HG03378 (cell line): ENCODE measurements around the gene SAT2.
A peak's percentile ranks its signal among the peaks of the same experiment; 100 is the strongest.

ENCODE experiments used
- ATAC-seq: cut with Tn5 transposase; IDR thresholded peaks from one replicate; pipeline ENCODE4 v1.9.1; 2021; ENCODE audit warnings: mild to moderate bottlenecking, moderate library complexity; ENCODE audit not compliant: unreplicated experiment

Gene SAT2

DNA sequence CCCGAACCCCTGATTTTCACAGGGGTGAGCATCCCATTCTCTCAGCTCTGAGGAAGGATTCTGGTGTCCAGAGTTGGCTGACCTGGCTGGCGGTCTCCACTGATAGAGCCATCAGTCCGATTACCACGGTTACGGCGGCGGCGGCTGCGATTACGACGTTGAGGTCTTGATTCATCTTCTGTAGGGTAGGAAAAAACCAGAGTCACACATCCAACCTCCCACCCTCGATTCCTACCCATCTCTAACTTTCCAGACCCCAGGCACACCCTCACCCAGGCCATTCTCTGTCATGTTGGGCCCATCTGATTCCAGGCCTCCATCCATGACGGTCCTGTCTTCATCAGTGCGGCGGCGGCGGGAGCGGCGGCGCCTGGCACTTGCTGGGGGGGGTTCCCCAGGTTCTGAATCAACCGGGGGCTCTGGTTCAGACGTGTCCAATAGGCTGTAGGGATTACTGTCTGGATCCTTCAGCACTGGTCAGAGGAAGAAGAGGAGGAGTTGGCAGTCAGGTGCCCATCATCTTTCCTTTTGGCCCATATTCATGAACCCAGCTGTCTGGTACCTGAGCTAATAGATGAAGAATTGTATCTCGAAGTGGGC, 35.1 kb downstream of the SAT2 start:
- ATAC-seq = no peak

- no peak for ATAC-seq
Observed at GRCh38 chr17:7591596-7591995, 36.0 kb downstream of the SAT2 start.

DNA sequence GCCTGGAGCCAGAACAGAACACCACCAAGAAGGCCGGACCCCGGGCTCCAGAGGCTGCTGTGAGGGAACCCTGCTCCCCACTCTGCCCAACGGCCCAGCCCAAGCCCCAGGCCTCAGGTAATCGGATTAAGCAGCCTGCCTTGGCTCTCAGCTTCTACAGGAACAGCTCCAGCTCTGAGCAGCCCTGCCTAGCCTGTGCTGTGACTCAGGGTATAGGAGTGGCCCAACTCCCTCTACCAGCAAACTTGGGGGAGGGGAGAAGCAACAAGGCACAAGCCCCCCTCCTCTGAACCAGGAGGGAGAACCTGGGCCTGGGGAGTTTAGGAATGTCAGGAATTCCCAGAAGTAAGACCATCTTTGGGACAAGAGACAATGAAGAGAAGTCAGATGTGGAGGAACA, 36.9 kb downstream of the SAT2 start:
- no peak for ATAC-seq

DNA sequence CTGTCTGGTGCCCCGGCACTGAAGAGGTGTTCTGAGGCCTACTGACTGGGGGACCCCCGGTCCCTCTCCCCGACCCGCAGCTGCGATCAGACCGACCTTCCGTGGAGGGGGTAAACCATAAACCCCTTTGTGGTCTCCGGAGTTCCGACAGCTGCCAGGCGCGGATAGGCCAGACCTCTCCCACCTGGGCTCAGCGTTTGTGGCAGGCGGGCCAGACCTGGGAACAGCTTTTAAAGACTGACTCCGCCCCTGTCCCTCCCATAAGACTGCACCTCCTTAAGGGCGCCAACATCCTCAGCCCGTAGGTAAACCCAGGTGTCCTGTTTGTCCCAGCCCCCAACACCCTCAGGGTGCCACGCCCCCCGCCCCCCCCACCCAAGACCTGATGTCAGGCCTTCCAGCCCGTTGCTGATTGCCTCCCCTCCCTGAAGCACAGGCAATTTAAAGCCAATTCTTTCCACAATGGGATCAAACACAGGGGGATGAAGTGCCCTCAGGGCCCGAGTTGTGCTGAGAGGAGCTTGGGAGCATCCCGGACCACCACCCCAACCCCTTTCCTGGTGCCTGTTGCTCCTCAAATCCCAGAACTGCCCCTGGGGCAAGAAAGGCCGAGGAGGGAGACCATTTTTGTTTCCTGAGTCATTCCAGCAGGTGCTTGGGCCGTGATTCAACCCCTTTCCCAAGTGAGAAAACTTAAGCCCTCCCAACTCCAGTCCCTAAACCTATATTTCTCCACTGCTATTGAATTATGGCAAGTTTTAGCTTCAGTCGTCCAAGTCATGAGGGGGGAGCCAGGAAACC, 37.5 kb downstream of the SAT2 start, which contains the start of gene SOX15:
SOX15 (minus strand) TSS at position 204 of the 801 bp plus-strand sequence. CDS start 418 bp downstream, outside the sequence.
- ATAC-seq = no peak

DNA sequence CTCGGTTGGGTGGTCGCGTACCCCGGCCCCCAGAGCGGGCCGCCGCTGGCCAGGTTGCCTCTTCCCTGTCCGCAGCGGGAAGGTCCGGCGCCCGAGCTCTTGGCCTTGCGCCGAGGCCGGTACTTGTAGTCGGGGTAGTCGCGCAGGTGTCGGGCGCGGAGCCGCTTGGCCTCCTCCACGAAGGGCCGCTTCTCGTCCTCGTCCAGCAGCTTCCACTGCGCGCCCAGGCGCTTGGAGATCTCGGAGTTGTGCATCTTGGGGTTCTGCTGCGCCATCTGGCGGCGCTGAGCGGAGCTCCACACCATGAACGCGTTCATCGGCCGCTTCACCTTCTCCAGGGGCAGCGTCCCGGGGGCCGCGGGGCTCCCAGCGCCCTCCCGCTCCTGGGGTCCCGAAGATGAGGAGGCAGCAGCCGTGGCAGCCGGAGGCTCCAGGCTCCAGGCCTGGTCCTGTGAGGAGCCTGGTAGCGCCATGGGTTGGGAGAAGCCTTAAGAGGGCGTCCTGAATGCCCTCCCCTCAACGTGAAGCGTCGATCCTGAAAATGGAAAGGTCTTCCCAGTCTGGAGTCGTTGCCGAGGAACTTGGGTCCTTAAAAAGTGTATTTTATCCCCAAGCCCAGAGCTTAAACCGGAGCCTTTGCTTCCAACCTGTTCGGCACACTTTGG, 38.3 kb downstream of the SAT2 start:
- ATAC-seq = no peak

DNA sequence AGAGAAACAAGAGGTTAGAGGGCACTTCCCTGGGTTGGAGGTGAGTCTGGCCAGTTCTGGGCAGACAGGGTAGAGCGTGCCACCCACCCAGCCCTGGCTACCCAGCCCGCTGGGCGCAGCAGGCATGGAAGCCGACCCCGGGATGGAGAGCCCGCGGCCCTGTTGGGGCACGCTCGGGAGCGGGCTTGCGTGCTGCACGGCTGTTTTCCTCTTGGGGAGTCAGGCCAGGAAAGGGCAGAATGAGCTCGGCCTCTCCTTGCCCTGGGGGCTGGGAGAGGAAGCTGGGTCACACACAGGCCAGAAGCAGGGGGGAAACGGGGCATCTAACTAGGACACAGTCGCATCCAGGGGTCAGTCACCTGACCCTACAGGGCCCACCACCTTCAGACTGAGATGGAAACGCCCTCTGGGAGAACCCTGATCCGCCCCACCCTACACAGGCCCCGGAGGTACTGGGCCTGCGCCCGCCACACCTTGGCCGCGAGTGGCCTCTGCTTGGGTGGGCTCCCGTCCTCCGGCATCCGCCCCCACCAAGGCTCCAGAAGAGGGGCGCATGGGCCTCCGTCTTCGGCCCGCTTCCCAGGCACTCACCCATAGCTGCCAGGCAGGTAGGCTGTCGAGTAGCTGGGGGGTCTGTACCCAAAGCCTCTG, 38.9 kb downstream of the SAT2 start:
- ATAC-seq = no peak

DNA sequence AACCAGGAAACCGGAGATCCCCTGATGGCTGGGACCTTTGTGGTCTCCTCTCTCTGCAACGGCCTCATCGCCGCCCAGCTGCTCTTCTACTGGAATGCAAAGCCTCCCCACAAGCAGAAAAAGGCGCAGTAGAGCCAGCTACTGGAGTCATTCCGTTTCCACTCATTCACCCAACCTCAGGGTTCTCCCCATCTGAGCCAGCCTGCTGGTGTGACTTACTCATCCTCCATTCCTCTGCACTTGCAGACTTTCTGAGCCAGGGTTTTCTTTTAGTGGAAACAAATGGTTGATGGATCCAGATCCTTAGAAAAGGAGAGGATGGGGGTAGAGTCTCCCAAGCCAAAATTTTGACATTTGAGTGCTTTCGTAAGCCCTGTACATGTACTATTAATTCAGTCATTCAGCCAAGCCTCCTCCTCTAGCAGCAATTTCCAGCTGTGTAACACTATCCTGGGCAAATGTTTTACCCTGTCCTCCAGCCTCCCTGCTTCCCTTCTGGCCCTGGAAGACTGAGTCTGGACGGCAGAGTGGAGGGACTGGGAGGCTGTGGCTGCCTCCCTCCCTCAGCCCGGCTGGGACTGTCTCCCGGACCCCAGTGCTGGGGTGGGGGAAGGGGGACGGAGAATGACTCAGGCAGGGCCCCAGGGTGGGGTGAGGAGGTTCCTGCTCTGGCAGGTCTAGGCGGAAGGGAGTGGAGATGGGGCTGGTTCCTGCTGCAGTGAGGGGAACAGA, 40.0 kb downstream of the SAT2 start:
- no peak for ATAC-seq

- ATAC-seq = no peak
Observed at GRCh38 chr17:7586673-7587419, 40.8 kb downstream of the SAT2 start.

DNA sequence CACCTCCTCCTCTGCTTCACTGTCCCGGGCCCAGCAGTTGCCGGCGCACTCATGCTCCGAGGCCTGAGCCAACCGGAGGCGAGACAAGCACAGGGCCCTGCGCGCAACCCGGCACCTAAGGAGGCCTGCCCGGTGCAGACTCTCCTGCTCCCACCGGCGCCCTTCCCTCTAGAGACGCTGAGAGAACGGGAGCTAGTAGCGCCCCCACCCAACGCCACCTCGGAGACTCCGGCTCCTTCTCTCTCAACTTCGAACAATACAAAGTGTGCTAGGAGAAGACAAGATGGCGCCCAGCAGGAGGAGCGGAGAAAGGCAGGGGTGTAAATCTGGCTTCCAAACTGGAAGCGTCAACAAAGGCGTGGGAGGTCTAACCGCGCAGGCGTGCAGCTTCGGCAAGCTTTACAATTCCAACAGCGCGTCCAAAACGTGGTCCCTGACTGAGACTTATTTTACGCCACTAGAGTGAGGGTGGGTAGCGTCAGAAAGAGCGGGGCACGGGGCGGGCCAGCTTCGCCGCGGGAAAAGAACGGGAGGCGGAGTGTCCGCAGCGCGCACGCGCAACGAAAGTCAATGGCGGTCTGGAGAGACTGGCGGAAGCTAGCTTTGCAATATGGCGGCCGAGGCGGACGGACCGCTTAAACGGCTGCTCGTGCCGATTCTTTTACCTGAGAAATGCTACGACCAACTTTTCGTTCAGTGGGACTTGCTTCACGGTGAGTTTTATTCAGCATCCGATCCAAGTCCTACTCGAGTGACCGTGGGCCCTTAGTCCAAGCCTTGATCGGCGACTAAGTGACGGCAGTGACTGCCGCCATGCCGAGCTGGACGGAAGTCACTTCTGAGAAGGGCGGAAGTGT, 44.1 kb downstream of the SAT2 start, which contains the start of gene MPDU1:
MPDU1 (plus strand) TSS at position 600 of the 857 bp plus-strand sequence; CDS start at position 611, 11 bp downstream.
- ATAC-seq = peak; percentile 48

- ATAC-seq = no peak
Observed at GRCh38 chr17:7582396-7583252, 45.0 kb downstream of the SAT2 start.

DNA sequence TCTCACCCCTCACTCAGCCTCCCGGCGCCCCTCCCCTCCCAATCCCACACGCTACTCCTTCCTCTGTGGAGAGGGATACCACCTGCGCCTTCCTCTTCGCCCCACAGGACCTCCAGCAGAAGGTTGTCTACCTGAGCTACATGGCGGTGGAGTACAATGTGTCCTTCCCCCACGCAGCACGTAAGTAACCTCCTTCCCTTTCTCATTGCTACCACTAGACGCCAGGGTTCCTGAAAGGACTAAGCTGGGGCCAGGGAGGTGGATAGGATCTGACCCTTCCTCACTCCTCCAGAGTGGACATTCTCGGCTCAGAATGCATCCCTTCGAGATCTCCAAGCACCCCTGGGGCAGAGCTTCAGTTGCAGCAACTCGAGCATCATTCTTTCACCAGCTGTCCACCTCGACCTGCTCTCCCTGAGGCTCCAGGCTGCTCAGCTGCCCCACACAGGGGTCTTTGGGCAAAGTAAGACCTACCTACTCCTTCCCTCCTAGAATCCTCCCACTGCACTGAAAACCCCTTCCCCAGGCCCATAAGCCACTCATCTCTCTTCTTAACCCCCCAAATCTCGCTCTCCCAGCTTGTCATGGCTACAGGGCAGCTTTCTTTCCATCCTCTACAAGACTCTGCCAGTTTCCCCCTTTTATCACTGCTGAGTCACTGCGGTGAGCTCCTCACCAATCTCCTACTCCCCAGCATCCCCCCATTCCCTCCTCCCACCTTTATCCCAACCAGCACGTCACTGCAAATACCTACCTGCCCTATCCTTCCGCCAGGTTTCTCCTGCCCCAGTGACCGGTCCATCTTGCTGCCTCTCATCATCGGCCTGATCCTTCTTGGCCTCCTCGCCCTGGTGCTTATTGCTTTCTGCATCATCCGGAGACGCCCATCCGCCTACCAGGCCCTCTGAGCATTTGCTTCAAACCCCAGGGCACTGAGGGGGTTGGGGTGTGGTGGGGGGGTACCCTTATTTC, 46.7 kb downstream of the SAT2 start:
- ATAC-seq = no peak

DNA sequence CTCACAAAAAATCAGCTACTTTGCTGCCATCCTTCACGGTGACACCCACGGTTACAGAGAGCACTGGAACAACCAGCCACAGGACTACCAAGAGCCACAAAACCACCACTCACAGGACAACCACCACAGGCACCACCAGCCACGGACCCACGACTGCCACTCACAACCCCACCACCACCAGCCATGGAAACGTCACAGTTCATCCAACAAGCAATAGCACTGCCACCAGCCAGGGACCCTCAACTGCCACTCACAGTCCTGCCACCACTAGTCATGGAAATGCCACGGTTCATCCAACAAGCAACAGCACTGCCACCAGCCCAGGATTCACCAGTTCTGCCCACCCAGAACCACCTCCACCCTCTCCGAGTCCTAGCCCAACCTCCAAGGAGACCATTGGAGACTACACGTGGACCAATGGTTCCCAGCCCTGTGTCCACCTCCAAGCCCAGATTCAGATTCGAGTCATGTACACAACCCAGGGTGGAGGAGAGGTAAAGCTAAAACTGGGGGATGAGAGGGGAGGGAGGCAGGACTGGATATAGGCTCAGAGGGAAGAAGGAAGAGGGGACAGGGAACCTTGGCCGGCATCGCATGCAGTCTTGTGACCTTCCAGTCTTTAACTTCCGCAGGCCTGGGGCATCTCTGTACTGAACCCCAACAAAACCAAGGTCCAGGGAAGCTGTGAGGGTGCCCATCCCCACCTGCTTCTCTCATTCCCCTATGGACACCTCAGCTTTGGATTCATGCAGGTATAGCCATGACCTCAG, 47.6 kb downstream of the SAT2 start:
- no peak for ATAC-seq

- ATAC-seq = no peak
Observed at GRCh38 chr17:7579001-7579833, 48.4 kb downstream of the SAT2 start, which contains the start of gene CD68. Gene CD68 (plus strand): TSS chr17:7579638. CDS start chr17:7579678, 40 bp downstream.

GRCh38 chr17:7577327-7578199, 50.1 kb downstream of the SAT2 start:
- no peak for ATAC-seq
